Measurements from ENCODE around the gene SCMH1. TPM values are rescaled to one million over a fixed set of nuclear protein-coding genes. Genes with fewer than 3 reads are reported as not detected.

Gene SCMH1
- total and polyA plus RNA-seq, 2 donors (not counting 3 experiments of a cell fraction or from before 2014, with no cell fraction given), result 39.9 to 40.7 TPM

DNA sequence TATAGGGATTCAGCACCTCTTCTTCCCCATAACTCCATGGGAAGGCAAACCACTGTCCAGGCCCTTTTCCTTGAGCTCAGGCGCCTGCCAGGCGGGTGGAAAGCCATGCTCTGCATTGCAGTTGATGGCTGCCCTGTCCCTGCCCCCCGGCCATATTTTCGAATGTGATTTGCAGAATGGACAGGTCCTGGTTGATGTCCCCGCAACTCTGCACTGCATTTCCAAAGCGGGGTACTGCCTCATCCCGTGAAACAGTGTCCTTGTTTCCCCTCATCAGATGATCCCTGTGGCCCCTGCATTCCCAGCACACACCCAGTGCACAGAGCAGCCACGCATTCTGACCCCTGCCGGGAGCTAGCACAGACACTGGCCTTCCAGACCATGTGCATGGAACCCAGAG is 33.7 kb upstream of the SCMH1 start:
- dilution Hi-C loops (cut with MboI; ENCODE audit: extremely low pct_ligation_motif_present, low sequenced_read_pairs), result no loop called here

More for the DNA sequence above, 33.7 kb upstream of the SCMH1 start:
- Histone ChIP-seq H3K4me1 (ENCODE audit: control insufficient read depth, extremely low read depth, insufficient read depth, low read length) (no peaks in the 10 kb centered on the region), H3K4me2 (ENCODE audit: insufficient read depth, low read length) (no peak overlapping the region), H3K9me1 (replicated peaks; ENCODE audit: control insufficient read depth, extremely low read depth, insufficient read depth, low read length) (no peaks in the 10 kb centered on the region), H3K79me2 (ENCODE audit: control insufficient read depth, insufficient read depth, low read length) (no peaks in the 10 kb centered on the region), H2AFZ (ENCODE audit: low read depth, low read length) (no peak overlapping the region), H3K27me3 (ENCODE audit: control insufficient read depth in 2 of 2, insufficient read depth in 2 of 2, low read length in 2 of 2) (peaks cover 0 to 3% of the 10 kb centered on the region in 2 experiments), H3K9me3 (replicated peaks; ENCODE audit: control insufficient read depth, insufficient read depth, low read length) (no peaks in the 10 kb centered on the region), H3K9ac (replicated peaks; ENCODE audit: extremely low read depth, insufficient read depth, low read length) (no peak overlapping the region), H4K20me1 (replicated peaks; ENCODE audit: control insufficient read depth, extremely low read depth, insufficient read depth, low read length) (no peaks in the 10 kb centered on the region), H3K4me3 (replicated peaks in 1 of 3; ENCODE audit: insufficient read depth in 1 of 3, low read depth in 1 of 3, low read length in 3 of 3) (no peak overlapping the region), H3K36me3 (ENCODE audit: control insufficient read depth in 2 of 2, extremely low read depth in 1 of 2, insufficient read depth in 2 of 2, low read length in 2 of 2) (no peaks in the 10 kb centered on the region), H3K27ac (ENCODE audit: insufficient read depth, low read depth, low read length) (no peak overlapping the region)
- intact Hi-C loops (cut with micrococcal nuclease), result no loop called here
- ChIA-PET CTCF (no interaction called here), POLR2A (no interaction called here)
- no peak for FAIRE-seq
- TF ChIP-seq, protein P1, sequence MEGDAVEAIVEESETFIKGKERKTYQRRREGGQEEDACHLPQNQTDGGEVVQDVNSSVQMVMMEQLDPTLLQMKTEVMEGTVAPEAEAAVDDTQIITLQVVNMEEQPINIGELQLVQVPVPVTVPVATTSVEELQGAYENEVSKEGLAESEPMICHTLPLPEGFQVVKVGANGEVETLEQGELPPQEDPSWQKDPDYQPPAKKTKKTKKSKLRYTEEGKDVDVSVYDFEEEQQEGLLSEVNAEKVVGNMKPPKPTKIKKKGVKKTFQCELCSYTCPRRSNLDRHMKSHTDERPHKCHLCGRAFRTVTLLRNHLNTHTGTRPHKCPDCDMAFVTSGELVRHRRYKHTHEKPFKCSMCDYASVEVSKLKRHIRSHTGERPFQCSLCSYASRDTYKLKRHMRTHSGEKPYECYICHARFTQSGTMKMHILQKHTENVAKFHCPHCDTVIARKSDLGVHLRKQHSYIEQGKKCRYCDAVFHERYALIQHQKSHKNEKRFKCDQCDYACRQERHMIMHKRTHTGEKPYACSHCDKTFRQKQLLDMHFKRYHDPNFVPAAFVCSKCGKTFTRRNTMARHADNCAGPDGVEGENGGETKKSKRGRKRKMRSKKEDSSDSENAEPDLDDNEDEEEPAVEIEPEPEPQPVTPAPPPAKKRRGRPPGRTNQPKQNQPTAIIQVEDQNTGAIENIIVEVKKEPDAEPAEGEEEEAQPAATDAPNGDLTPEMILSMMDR (IDR thresholded peaks at IDR 0.05; ENCODE audit: extremely low read depth in 1 of 2, insufficient read depth in 1 of 2, low read depth in 1 of 2, low read length in 2 of 2), result no peak
- TF ChIP-seq, protein P2, sequence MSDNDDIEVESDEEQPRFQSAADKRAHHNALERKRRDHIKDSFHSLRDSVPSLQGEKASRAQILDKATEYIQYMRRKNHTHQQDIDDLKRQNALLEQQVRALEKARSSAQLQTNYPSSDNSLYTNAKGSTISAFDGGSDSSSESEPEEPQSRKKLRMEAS (IDR thresholded peaks at IDR 0.05; ENCODE audit: insufficient read depth, insufficient read length), result no peak
- no peak for TF ChIP-seq POLR2A (IDR thresholded peaks at IDR 0.05; ENCODE audit: low read depth, low read length)
- no peak for TF ChIP-seq POLR2AphosphoS5 (IDR thresholded peaks at IDR 0.05; ENCODE audit: insufficient read depth, low read depth, low read length)
- TF ChIP-seq FOS (IDR thresholded peaks at IDR 0.05; ENCODE audit: borderline replicate concordance, insufficient read depth, low read length), result no peak
- no peak for TF ChIP-seq EZH2 (IDR thresholded peaks at IDR 0.05; ENCODE audit: borderline replicate concordance, low read depth, low read length, severe bottlenecking)
- no peak for TF ChIP-seq JUN (IDR thresholded peaks at IDR 0.05; ENCODE audit: borderline replicate concordance, insufficient read depth, insufficient read length, low read depth)
- no peak for TF ChIP-seq GATA2 (IDR thresholded peaks at IDR 0.05; ENCODE audit: insufficient read depth, insufficient read length, low read depth, low read length)
- no peak for DNase-seq (ENCODE audit: low read depth, low spot score)
- no TSS peak for BruUV-seq (replicated peaks)

Measured in endothelial cell of umbilical vein (primary cell).